ENCODE results near the gene MOCS2.

- no peak for TF ChIP-seq CTCF (IDR thresholded peaks at IDR 0.05)
- no peak for TF ChIP-seq POLR2A (IDR thresholded peaks at IDR 0.05)
Measured at GRCh38 chr5:53071298-53071697, 38.3 kb downstream of the MOCS2 start.
